HepG2 (cell line): ENCODE data around the gene ING1. TPM values are rescaled to one million over a fixed set of nuclear protein-coding genes. Genes with fewer than 3 reads are reported as not detected.

Experiments used
- AKAP8 ChIP-seq: sonication (generic); formaldehyde crosslinking; IDR thresholded peaks from 2 replicates; pipeline ENCODE4 v1.5.1; 2020; ENCODE audit warnings: mild to moderate bottlenecking, missing genetic modification reagents
- ELF3 ChIP-seq: IDR thresholded peaks from 2 replicates; pipeline ENCODE4 v1.6.1; 2016; ENCODE audit warnings: missing genetic modification reagents, missing compliant biosample characterization
- FOXP1 ChIP-seq, 2 experiments: fragments of 450-650 bp in 1 of 2; IDR thresholded peaks; 2 replicates each; pipeline ENCODE4 v1.6.1; 2017 to 2018; ENCODE audit warnings: antibody characterized with exemption in 1 of 2
- MBD4 ChIP-seq: IDR thresholded peaks from 2 replicates; pipeline ENCODE4 v1.6.1; 2012; ENCODE audit warnings: low read length, inconsistent platforms, borderline replicate concordance
- NR3C1 ChIP-seq: sonication (generic); formaldehyde crosslinking; IDR thresholded peaks from 2 replicates; pipeline ENCODE4 v1.4.0; 2020; ENCODE audit warnings: missing genetic modification reagents
- PHF8 ChIP-seq: sonication (generic); formaldehyde crosslinking; IDR thresholded peaks from 2 replicates; pipeline ENCODE4 v1.5.0; 2020; ENCODE audit warnings: missing genetic modification reagents
- RFXAP ChIP-seq: sonication (generic); formaldehyde crosslinking; IDR thresholded peaks from 2 replicates; pipeline ENCODE4 v1.4.0; 2020; ENCODE audit warnings: missing genetic modification reagents, borderline replicate concordance
- SIX4 ChIP-seq: sonication (generic); formaldehyde crosslinking; IDR thresholded peaks from 2 replicates; pipeline ENCODE4 v1.4.0; 2020; ENCODE audit warnings: missing genetic modification reagents
- YEATS4 ChIP-seq: sonication (generic); formaldehyde crosslinking; IDR thresholded peaks from 2 replicates; pipeline ENCODE4 v1.4.0; 2020; ENCODE audit warnings: missing genetic modification reagents, borderline replicate concordance
- ZNF296 ChIP-seq: sonication (generic); formaldehyde crosslinking; conservative IDR thresholded peaks from 2 replicates; pipeline ENCODE4 v1.5.0; 2020; ENCODE audit warnings: mild to moderate bottlenecking, missing genetic modification reagents
- ZNF652 ChIP-seq: IDR thresholded peaks from 2 replicates; pipeline ENCODE4 v1.6.1; 2016; ENCODE audit warnings: low read depth, borderline replicate concordance
- ZNF766 ChIP-seq: sonication (generic); formaldehyde crosslinking; IDR thresholded peaks from 2 replicates; pipeline ENCODE4 v1.5.0; 2020; ENCODE audit warnings: missing genetic modification reagents, borderline replicate concordance
- polyA plus RNA-seq, 8 experiments: library from polyadenylated mRNA; depleted of rRNA in 3 of 8; stranded (reverse) in 7 of 8; unstranded in 1 of 8; fragments of >200 nt; fragmentation: Illumina TruSeq in 4 of 8; extraction: Trizol in 4 of 8; gene quantifications; 2 replicates each; pipeline versions ENCODE4 v1.2.1 to v1.2.3, GENCODE V29; 2011 to 2016; ENCODE audit warnings: low read depth in 4 of 8, missing spikeins in 1 of 8, mixed read lengths in 1 of 8; ENCODE audit not compliant: insufficient read depth in 1 of 8
- total RNA-seq, 5 experiments: library from RNA; depleted of rRNA; stranded (reverse); fragments of >200 nt; fragmentation: Illumina TruSeq; extraction: Trizol; gene quantifications; 2 replicates each; pipeline ENCODE4 v1.2.3, GENCODE V29; 2016; ENCODE audit warnings: low read depth in 1 of 5
- TF ChIP-seq, protein P1 (sequence below): sonication (generic); formaldehyde crosslinking; IDR thresholded peaks from 2 replicates; pipeline ENCODE4 v1.9.0; 2021; ENCODE audit warnings: mild to moderate bottlenecking, missing genetic modification reagents
- TF ChIP-seq, protein P2 (sequence below): sonication (generic); formaldehyde crosslinking; IDR thresholded peaks from 2 replicates; pipeline ENCODE4 v1.4.0; 2020; ENCODE audit warnings: mild to moderate bottlenecking, missing genetic modification reagents
- TF ChIP-seq, protein P3 (sequence below): sonication (generic); formaldehyde crosslinking; IDR thresholded peaks from 2 replicates; pipeline ENCODE4 v1.5.0; 2020; ENCODE audit warnings: mild to moderate bottlenecking, missing genetic modification reagents
- TF ChIP-seq, protein P4 (sequence below): sonication (generic); formaldehyde crosslinking; IDR thresholded peaks from 2 replicates; pipeline ENCODE4 v1.4.0; 2020; ENCODE audit warnings: mild to moderate bottlenecking, missing genetic modification reagents
- TF ChIP-seq, protein P5 (sequence below): sonication (generic); formaldehyde crosslinking; IDR thresholded peaks from 2 replicates; pipeline ENCODE4 v1.4.0; 2020; ENCODE audit warnings: missing genetic modification reagents

Gene ING1
- total and polyA plus RNA-seq, 2 of the 13 experiments (the other 11 are each of a cell fraction or from before 2014, with no cell fraction given): 8.1 to 16.1 TPM

DNA sequence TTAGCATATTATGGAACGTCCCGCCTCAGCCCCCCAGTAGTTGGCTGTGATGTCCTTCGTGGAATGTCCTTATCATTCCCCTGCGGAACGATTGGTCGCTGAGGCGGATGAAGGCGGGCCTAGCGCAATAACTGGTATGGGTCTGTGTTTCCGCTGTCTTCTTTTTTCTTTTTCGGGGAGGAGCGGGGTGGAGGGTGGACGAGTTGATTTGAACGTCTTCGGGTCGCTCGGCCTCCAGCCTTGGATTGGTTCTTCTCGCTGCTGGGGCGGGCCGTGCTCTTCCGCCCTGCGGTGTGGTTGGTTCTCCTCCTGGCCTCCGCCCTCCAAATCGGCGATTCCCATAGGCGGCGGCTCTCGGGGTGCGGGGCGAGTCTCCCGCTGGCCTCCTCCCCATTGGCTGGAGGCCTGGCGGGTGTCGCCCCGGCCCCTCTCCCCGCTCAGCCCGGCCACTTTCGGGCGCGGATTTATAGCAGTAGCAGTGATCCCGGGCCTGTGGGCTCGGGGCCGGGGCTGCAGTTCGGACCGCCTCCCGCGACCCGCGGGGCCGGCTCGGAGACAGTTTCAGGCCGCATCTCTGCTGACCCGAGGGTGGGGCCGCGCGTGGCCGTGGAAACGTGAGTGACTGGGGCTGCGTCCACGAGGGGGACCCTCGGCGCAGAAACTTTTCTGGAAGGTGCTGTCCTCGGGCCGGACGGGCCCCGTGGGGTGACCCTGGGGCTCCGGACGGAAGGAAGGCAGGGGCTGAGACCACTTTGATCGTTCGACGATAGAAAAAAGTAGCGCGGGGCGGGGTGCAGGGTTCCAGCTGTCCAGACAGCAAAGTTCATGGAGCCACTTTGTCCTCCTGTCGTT is 2.1 kb downstream of the ING1 start (continued):
- TF ChIP-seq, protein P1, sequence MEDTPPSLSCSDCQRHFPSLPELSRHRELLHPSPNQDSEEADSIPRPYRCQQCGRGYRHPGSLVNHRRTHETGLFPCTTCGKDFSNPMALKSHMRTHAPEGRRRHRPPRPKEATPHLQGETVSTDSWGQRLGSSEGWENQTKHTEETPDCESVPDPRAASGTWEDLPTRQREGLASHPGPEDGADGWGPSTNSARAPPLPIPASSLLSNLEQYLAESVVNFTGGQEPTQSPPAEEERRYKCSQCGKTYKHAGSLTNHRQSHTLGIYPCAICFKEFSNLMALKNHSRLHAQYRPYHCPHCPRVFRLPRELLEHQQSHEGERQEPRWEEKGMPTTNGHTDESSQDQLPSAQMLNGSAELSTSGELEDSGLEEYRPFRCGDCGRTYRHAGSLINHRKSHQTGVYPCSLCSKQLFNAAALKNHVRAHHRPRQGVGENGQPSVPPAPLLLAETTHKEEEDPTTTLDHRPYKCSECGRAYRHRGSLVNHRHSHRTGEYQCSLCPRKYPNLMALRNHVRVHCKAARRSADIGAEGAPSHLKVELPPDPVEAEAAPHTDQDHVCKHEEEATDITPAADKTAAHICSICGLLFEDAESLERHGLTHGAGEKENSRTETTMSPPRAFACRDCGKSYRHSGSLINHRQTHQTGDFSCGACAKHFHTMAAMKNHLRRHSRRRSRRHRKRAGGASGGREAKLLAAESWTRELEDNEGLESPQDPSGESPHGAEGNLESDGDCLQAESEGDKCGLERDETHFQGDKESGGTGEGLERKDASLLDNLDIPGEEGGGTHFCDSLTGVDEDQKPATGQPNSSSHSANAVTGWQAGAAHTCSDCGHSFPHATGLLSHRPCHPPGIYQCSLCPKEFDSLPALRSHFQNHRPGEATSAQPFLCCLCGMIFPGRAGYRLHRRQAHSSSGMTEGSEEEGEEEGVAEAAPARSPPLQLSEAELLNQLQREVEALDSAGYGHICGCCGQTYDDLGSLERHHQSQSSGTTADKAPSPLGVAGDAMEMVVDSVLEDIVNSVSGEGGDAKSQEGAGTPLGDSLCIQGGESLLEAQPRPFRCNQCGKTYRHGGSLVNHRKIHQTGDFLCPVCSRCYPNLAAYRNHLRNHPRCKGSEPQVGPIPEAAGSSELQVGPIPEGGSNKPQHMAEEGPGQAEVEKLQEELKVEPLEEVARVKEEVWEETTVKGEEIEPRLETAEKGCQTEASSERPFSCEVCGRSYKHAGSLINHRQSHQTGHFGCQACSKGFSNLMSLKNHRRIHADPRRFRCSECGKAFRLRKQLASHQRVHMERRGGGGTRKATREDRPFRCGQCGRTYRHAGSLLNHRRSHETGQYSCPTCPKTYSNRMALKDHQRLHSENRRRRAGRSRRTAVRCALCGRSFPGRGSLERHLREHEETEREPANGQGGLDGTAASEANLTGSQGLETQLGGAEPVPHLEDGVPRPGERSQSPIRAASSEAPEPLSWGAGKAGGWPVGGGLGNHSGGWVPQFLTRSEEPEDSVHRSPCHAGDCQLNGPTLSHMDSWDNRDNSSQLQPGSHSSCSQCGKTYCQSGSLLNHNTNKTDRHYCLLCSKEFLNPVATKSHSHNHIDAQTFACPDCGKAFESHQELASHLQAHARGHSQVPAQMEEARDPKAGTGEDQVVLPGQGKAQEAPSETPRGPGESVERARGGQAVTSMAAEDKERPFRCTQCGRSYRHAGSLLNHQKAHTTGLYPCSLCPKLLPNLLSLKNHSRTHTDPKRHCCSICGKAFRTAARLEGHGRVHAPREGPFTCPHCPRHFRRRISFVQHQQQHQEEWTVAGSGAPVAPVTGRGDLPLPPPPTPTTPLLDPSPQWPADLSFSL (CRISPR knock-in tag): no peak
- TF ChIP-seq YEATS4 (CRISPR knock-in tag) (peak; percentile 81), FOXP1 (IDR thresholded peaks at IDR 0.05) (no peak), FOXP1 (CRISPR knock-in tag; IDR thresholded peaks at IDR 0.05) (no peak), MBD4 (no peak), RFXAP (CRISPR knock-in tag) (peak; percentile 53; the same call in 1 of the 2 replicates), NR3C1 (CRISPR knock-in tag) (no peak), SIX4 (CRISPR knock-in tag) (0 out of 2 replicates have a peak, but pooled peaks have one; percentile 46), ZNF296 (CRISPR knock-in tag) (no peak), PHF8 (peak; percentile 79), ELF3 (CRISPR knock-in tag) (peak; percentile 74), ZNF766 (CRISPR knock-in tag) (no peak), ZNF652 (CRISPR knock-in tag) (no peak), AKAP8 (CRISPR knock-in tag) (no peak)
- TF ChIP-seq, protein P2, sequence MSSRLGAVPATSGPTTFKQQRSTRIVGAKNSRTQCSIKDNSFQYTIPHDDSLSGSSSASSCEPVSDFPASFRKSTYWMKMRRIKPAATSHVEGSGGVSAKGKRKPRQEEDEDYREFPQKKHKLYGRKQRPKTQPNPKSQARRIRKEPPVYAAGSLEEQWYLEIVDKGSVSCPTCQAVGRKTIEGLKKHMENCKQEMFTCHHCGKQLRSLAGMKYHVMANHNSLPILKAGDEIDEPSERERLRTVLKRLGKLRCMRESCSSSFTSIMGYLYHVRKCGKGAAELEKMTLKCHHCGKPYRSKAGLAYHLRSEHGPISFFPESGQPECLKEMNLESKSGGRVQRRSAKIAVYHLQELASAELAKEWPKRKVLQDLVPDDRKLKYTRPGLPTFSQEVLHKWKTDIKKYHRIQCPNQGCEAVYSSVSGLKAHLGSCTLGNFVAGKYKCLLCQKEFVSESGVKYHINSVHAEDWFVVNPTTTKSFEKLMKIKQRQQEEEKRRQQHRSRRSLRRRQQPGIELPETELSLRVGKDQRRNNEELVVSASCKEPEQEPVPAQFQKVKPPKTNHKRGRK (CRISPR knock-in tag): no peak
- TF ChIP-seq, protein P3, sequence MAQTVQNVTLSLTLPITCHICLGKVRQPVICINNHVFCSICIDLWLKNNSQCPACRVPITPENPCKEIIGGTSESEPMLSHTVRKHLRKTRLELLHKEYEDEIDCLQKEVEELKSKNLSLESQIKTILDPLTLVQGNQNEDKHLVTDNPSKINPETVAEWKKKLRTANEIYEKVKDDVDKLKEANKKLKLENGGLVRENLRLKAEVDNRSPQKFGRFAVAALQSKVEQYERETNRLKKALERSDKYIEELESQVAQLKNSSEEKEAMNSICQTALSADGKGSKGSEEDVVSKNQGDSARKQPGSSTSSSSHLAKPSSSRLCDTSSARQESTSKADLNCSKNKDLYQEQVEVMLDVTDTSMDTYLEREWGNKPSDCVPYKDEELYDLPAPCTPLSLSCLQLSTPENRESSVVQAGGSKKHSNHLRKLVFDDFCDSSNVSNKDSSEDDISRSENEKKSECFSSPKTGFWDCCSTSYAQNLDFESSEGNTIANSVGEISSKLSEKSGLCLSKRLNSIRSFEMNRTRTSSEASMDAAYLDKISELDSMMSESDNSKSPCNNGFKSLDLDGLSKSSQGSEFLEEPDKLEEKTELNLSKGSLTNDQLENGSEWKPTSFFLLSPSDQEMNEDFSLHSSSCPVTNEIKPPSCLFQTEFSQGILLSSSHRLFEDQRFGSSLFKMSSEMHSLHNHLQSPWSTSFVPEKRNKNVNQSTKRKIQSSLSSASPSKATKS (CRISPR knock-in tag): no peak
- TF ChIP-seq, protein P4, sequence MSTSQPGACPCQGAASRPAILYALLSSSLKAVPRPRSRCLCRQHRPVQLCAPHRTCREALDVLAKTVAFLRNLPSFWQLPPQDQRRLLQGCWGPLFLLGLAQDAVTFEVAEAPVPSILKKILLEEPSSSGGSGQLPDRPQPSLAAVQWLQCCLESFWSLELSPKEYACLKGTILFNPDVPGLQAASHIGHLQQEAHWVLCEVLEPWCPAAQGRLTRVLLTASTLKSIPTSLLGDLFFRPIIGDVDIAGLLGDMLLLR (CRISPR knock-in tag): no peak
- TF ChIP-seq, protein P5, sequence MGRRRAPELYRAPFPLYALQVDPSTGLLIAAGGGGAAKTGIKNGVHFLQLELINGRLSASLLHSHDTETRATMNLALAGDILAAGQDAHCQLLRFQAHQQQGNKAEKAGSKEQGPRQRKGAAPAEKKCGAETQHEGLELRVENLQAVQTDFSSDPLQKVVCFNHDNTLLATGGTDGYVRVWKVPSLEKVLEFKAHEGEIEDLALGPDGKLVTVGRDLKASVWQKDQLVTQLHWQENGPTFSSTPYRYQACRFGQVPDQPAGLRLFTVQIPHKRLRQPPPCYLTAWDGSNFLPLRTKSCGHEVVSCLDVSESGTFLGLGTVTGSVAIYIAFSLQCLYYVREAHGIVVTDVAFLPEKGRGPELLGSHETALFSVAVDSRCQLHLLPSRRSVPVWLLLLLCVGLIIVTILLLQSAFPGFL: no peak
